Measurements from ENCODE around the gene ARPC5.

ARPC5 gene

DNA sequence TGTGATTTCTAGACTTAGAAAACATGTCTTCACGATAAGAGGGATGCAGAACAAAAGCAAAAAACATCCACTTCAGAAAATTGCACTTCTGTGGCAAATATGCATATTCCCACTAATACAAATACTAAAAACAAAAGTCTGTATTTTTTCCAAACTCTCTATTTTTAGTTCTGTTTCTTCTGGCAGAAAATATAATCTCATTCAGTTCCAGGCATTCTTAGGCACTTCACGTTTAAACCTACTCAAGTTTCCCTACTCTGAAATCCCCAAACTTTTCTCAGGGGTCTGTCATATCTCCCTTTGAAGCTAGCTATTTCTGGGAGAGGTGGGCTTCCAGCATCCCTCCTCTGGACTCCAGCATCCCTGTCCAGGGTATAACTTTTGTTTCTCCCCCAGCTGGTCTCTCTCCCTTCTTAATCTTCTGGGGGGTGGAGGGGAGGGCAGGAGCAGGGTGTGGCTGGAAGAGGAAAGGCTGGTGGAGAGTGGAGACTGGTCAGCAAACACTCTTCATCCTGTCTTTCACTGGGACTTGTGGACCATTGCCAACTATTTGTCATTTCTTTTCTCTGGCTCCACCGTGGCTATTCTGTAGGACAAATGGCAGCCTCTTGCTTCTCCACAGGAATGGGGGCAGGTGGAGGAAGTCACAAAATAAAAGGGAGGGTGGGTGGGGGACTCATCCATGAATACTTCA is 25.7 kb downstream of the ARPC5 start:
- DNase-seq (ENCODE audit: low read depth), result no peak

DNA sequence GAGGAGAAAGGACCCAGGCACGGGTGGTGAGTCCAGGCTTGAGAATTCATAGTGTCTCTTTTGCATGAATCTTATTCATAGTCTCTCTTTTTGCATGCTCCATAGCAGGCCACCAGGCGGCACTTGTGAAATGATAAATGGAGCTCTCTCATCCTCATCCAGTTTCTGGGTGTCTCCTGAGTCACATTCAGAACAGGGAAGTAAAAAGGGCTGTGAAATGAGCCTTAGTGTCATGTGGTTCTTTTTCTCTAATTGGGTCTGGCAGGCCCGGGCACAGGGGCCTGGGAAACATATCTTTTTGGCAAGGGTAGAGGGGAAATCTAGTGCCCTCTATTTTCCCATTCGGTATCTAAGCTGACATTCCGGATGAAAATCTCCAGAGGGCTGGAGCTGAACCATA is 26.3 kb downstream of the ARPC5 start:
- DNase-seq (ENCODE audit: low read depth), result no peak

DNA sequence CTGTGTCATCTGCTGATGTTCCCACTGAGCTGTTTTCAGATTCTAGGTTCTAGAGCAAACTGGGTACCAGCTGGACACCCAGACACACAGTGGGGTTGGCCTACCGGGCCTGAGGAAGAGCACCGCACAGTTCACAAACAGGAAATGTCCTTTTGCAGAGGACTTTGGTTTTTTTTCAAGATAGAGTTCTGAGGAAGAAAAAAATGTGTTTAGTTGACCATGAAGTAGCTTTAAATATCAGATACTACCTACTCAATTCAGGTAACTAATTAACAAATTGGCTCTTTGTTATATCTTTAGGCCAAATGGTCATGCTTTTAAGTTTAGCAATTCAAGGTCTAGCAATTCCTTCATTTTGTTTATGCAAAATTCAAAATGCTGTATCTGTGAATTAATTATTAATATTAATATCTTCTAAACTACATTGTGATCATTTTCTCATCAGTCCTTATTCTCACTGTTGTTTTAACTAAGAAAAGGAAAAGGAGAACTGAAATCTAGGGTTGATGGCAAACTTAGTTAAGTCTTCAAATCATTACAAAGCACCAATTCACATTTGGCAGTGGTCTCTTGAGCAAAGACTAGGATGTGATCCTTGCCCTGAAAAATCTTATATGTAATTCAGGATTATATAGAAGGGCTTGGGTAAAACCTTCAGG is 28.1 kb downstream of the ARPC5 start:
- no peak for DNase-seq (ENCODE audit: low read depth)

DNA sequence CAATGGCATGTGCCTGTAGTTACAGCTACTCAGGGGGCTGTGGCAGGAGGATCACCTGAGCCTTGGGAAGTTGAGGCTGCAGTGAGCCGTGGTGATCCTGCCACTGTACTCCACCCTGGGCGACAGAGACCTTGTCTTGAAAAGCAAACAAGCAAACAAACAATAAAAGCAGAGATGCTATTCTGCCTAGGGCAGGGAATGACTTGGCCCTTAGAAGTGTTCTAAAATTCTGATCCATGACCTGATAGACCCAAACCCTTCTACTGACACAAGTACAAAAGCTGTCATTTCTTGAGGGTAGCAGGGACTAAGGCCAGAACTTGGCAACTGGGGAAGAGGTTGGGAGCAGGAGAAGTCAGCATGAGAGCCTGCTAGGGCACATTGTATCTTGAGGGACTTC is 29.7 kb downstream of the ARPC5 start:
- no peak for DNase-seq (ENCODE audit: low read depth)

DNA sequence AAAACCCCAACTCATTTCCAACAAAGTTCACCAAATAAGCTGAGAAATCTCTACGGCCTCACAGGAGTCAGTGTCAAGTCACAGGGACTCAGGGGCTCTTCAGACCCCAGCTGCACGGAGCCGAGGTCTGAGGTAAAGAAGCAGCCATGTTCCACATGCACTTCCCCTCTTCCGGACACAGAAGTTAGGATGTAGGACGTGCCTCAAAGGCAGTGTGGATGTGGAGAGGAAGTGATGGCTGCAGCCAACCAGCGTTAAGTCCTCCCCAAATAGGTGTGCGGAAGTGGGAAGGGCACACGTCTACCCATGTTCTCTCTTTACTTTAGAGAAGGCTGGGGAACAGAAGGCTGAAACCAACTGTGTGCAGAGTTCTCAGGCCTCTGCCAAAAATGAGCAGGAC is 30.8 kb downstream of the ARPC5 start:
- no peak for DNase-seq (ENCODE audit: low read depth)

DNA sequence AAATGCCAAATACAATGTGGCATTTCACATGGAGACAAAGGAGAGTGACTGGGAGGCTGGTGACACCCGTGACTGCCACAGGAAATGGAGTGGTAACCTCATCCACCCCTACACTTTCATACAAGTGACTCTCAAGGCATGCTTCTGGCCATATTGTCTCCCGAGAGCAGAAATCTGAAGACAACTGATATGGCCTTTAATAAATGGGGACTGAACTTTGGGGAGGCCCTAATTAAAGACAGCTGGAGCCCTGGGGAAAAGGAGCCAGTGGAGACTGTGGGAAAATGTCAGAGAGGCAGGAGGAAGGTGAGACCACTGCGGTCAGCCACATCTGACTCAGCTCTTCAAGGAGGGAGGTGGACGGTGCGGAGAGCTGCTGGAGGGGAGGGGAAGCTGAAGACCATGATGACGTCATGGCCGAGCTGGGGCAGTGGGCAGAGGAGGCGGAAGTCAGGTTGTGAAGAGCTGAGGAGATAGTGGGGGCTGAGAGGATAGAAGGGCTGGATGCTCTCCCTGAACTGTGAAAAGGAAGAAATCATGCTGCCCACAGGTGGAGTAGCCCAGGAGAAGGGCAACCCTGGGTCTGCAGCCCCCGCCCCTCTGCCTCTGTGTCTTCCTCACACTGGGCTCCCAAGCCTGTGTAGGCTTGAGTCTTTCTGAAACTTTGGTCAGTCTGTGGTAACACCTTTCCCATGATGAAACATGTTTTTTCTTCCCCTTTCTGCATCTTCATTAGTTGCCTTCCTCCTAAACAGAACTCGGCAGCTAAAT is 31.4 kb downstream of the ARPC5 start:
- no peak for DNase-seq (ENCODE audit: low read depth)

DNA sequence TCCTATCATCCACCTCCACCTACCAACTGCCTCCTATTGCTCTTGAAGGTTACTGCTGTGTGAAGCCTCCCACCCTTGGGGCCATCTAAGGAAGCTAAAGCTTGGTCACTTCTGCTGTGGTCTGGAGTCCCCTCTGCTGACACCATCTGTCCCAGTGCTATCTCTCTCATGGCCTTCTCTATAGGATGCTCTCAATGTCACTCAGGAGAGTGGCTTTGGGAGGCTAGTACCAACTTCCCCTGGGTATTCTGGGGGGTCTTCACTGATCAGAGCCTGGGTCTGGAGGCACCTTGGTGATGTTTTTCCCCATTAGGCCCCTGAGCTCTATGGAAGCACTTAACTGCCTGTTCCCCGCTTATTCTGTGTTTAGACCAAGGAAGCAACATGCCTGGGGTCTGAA is 33.1 kb downstream of the ARPC5 start:
- DNase-seq (ENCODE audit: low read depth), result no peak

DNA sequence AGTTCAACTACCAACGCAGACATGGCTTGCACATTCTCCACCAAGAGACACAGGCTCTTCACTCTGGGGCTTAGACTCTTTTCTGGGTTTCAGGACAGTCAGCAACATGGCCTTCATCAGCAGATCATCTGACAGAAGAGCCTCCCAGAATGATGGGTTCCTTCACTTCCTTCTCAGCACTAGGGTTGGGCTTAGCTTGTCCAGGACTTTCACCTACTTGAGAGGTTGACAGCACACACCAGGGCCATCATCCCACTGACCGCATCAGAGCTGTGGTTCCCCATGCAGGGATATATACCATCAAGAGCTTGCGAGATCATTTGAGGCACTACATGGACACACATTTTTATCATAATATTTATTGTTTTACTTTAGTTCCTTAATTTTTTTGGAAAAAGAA is 34.9 kb downstream of the ARPC5 start:
- no peak for DNase-seq (ENCODE audit: low read depth)

DNA sequence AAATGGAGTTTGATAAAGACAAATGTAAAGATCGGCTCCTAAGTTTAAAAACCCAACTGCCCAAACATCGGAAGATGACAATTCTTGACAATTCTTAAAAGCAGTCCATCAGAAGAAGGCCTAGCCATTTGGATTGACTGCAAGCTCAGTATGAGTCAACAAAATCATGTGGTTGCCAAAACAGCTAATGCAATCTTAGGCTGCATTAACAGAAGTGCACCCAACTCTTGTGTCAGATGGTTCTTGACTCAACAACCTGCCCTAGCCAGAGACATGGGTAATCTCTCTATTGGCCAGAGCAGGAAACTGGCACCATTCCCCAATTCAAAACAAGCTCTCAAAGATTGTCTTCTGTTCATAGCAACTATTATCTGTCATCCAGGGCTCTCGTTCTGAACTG is 35.4 kb downstream of the ARPC5 start:
- DNase-seq (ENCODE audit: low read depth), result no peak

DNA sequence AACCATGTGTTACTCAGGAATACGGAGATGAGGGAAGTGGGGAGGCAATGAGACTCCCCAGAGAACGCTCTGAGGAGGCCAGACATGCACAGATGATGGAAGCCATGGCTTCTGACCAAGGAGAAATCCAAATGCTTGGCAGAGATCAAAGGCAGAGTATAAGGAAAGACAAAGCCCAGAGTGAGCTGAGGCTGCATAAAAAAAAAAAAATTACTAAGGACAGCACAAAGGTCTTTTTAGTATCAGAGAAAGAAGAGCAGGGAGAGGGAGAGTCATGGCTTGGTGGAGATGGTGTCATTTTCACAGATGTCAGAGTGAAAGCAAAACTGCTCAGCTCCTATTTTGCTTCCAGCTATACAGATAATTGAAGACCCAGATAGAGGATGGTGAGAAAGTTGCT is 37.2 kb downstream of the ARPC5 start:
- no peak for DNase-seq (ENCODE audit: low read depth)

DNA sequence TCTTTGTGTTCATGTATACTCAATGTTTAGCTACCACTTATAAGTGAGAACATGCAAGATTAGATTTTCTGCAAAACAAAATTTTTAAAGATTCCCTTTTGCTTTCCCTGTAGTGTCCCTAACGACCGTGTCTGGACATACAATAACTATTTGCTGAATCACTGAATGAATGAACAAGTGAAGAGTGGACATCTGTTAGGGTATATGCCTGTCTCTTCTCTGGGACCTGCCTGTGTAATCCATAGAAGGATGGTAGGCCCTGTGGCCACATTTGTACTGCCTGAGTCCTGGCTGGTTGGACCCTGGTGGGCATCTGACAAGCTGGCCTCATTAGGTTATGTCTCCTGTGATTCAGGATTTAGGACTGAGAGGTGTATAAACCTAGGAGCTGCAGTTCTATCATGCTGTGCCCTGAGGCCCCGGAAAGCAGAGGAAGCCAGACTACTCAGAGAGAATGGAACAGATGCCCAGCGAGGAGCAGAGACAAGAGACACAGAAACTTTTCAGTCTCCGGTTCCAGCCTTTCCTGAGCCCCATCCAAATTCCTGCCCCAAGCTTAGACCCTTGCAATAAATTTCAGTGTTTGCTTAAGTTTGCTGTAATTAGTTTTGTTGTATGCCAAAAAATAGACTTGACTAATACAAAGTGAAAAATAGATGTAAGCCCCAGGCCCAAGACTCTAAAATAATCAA is 37.8 kb downstream of the ARPC5 start:
- no peak for DNase-seq (ENCODE audit: low read depth)

DNA sequence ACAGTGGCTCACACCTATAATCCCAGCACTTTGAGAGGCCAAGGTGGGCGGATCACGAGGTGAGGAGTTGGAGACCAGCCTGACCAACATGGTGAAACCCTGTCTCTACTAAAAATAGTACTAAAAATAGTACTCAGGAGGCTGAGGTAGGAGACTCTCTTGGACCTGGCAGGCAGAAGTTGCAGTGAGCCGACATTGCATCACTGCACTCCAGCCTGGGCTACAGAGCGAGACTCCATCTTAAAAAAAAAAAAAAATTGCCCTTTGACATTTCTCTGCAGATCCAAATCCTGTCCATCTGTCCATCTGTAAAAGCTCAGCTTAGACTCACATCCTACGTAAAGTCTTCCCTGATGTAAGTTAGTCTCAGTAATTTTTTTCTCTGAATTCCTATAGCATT is 39.1 kb downstream of the ARPC5 start:
- no peak for DNase-seq (ENCODE audit: low read depth)

DNA sequence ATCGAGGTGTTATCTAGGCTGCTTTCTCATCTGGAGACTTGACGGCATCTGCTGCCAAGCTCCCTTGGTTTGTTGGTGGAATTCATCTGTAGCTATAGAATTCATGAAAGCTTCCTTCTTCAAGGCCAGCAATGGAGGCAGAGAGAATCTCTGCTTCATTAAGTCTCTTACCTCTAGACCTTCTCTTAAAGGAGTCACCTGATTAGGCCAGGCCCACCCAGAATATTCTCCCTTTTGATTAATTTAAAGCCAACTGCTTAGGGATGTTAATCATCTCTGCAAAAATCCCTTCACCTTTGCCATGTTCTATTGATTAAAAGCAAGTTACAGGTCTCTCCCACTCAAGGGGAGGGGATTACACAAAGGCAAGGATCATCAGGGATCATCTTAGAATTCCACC is 40.0 kb downstream of the ARPC5 start:
- no peak for DNase-seq (ENCODE audit: low read depth)

DNA sequence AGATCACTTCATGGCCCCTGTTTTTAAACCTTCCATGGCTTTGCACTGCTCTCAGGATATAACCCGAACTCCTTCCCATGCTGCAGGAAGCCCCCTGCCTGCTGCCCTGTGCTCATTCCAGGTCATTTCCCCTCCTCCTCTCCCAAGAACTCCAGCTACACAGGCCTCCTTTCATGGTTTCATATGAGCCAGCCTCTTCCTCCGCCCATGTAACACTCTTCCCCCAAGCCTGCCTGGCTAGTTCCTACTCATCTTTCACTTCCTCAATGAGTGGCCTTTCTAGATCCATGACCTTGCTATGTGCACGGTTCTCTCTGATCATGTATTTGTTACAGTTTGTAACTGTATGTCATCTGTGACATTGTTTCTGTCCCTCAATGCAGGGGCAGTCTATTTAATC is 42.2 kb downstream of the ARPC5 start:
- DNase-seq (ENCODE audit: low read depth), result no peak

DNA sequence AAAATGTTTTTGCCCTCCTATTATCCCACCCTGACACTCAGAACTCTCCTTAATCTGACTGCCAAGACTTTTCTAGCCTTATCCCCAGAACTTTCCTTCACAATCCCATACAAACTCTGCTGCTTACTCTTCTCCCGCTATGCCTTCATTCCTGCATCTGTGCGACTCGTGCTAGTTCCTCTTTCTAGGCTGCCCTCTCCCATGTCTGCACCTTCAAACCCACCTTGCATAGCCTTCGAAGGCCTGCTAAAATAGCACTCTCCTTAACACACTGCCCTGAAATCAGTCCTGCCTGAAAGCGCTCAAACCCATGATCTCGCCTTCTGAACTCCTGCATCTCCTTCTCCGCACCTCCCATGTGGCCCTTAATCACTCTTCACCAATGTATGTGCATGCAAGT is 42.9 kb downstream of the ARPC5 start:
- no peak for DNase-seq (ENCODE audit: low read depth)

DNA sequence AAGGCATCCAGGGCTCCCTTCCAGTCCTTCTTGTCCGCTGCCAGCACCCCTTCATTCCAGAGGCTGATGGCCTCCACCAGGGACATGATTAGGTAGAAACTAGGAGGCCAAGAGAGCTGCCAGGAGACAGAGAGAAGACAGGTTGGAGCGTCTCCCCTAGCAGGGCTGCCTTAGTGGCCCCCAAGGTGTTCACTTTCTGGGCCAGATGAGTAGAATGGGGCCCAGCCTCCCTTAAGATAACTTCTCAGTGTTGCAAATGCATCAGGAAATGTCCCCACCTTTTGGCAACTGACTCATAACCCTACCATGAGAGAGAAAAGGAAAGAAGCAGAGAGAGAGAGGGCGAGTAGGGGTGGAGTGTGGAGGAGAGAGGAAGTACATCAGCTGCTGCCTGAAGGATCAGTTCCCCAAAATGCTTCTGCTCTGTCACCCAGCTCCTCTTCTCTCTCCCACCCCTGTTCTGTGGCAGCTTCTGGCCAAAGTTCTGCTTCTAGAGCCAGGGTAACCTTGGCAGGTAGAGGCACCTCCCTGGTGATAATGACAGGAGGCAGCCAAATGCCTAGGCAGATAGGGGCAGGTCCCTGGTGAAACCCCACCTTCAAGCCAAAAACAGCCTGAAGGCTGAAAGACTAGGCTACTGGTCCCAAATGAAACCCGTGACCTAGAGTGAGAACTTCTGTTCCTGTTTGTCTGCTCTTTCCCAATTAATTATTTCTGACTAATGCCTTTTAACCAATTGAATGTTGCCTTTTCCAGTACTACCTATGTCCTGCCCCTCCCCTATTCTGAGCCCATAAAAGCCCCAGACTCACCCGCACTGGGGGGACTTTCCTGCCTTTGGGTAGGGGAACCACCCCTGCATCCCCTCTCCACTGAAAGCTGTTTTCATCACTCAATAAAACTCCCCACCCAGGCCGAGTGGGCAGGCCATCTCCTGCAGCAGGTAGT is 45.1 kb downstream of the ARPC5 start, which contains the start of gene NCF2:
Gene NCF2, minus strand, starts transcription at position 216 of the 948 bp plus-strand sequence. Its CDS starts 130 bp downstream, at position 86.
- DNase-seq (ENCODE audit: low read depth), result no peak

DNA sequence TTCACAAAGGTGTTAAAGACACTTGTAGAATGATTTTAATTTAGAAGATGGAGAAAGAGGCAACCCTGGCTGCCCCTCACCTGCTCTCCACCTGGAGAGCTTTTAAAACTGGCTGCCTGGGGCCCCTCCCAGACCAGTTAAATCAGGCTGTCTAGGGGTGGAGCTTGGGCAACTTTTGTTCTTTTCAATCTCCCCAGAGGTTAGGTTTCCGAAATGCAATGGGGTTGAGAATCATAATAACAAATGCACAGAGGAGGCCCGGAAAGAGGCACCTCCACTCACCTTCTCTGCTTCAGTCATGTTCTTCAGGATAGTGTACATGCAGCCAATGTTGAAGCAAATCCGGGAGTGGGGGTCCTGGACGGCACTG is 45.7 kb downstream of the ARPC5 start:
- no peak for DNase-seq (ENCODE audit: low read depth)

DNA sequence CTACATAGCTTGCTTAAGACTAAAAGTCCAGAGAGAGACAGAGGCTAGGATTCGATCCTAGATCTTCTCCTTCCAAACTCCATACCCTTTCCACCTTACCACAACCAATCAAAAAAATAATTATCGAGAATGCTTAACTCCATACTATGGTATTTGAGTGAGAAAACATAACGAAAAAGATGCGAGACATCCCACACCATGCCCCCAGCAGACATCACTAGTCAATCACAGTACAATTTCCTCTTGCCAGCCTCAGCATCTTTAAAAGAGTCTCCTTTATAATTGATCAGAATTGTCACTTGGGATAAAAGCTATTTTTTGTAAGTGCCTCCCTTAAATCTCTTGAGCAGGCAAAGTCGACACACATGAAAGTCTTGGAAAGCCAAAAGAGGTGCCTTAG is 46.2 kb downstream of the ARPC5 start:
- DNase-seq (ENCODE audit: low read depth), result no peak

DNA sequence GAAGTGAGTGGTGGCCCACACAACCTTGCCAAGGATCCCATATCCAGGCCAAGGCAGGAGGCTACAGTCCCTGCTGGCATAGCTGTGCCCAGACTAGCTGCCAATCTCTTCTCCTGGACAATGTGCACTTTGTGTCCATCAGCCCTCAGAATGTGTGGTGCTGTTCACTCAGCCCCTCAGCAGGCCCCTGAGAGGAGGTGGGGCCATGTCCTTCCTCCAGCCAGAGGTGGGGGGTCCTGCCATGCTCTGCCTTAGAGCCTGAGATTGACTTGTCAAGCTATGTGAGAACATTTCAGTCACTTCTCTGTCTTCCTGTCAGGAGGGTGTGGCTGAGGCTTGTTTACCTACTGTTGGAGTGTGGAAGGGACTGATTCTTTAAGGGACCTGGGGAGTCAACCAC is 46.8 kb downstream of the ARPC5 start:
- no peak for DNase-seq (ENCODE audit: low read depth)

DNA sequence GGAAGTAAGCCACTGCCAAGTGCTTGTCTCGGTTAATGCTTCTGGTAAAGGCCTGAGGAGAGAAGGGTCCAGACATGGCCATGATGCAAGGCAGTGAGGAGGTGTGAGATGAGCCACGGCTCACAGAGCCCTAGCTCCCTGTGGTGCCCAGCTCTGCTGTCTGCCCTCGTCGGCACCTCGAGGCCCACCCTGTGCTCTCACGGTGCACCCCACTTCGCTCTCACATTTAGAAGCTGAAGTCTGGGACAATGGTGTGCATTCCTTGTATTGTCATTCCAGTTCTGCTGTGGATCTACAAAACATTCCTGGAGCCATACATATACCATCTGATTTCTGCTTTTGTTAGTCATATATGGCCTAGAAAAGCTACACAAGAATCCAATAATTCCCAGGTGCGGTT is 48.7 kb downstream of the ARPC5 start:
- DNase-seq (ENCODE audit: low read depth), result no peak

DNA sequence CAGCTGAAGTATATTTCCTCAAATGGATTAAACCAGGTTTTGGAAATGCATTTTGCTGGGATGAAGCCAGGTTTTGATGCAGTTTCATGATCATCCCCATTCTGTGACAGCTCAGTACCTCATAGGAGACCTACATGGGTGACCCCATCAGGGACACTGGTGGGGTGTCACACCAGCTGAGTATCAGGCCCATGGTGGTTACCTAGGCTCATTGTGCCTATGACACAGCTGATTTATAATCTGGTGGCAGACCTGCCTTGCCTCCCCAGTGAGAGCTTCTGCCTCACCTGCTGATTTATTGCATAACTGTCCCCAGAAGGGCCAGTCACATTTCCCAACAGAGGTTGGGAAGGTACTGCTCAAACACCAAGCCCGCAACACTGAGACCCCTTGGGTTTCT is 49.1 kb downstream of the ARPC5 start:
- DNase-seq (ENCODE audit: low read depth), result no peak

DNA sequence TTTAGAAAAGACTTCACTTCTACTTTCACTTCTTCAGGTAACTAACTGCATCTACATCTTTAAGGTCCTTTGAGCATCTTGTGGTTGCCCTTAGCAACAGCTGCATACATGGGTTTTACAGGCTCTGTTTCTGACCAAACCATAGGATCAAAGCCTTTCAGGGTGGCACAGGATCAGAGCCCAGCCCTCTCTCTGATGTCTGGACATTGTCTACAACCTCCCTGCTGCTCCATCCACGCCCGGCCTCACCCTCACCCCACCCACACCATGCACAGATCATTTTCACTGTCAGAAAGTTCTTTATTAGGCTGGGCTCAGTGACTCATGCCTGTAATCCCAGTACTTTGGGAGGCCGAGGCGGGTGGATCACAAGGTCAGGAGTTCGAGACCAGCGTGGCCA is 50.5 kb downstream of the ARPC5 start:
- no peak for DNase-seq (ENCODE audit: low read depth)
